NT2/D1 (cell line): ENCODE results near the gene SGSM1.

ENCODE experiments used
- DNase-seq: peaks from one replicate; pipeline ENCODE4 v3.0.0-alpha.2; 2011; ENCODE audit warnings: low read depth, low spot score
- H3K27me3 ChIP-seq: 2 replicates; pipeline ENCODE4 v1.6.0; 2011; ENCODE audit warnings: mild to moderate bottlenecking; ENCODE audit not compliant: insufficient read length, insufficient read depth
- H3K36me3 ChIP-seq: 2 replicates; pipeline ENCODE4 v1.6.1; 2011; ENCODE audit warnings: mild to moderate bottlenecking, low read length, mixed read lengths; ENCODE audit not compliant: insufficient read depth, insufficient read length
- H3K4me1 ChIP-seq: 2 replicates; pipeline ENCODE4 v1.5.1; 2011; ENCODE audit not compliant: insufficient read depth, insufficient read length
- H3K4me3 ChIP-seq: 2 replicates; pipeline ENCODE4 v1.5.1; 2011; ENCODE audit warnings: low read depth; ENCODE audit not compliant: insufficient read length
- H3K9ac ChIP-seq: 2 replicates; pipeline ENCODE4 v1.6.0; 2011; ENCODE audit warnings: low read depth; ENCODE audit not compliant: insufficient read length
- H3K9me3 ChIP-seq: 2 replicates; pipeline ENCODE4 v1.5.1; 2011; ENCODE audit warnings: mild to moderate bottlenecking, low read length; ENCODE audit not compliant: insufficient read depth
- SUZ12 ChIP-seq: IDR thresholded peaks from 2 replicates; pipeline ENCODE4 v1.6.1; 2011; ENCODE audit not compliant: insufficient read length, insufficient read depth; ENCODE audit errors: extremely low read depth
- YY1 ChIP-seq: IDR thresholded peaks from 2 replicates; pipeline ENCODE4 v1.6.1; 2011; ENCODE audit not compliant: insufficient read length, insufficient read depth
- ZNF274 ChIP-seq: IDR thresholded peaks from 2 replicates; pipeline ENCODE4 v1.6.1; 2011; ENCODE audit warnings: mild to moderate bottlenecking, low read depth, low read length

The SGSM1 gene

DNA sequence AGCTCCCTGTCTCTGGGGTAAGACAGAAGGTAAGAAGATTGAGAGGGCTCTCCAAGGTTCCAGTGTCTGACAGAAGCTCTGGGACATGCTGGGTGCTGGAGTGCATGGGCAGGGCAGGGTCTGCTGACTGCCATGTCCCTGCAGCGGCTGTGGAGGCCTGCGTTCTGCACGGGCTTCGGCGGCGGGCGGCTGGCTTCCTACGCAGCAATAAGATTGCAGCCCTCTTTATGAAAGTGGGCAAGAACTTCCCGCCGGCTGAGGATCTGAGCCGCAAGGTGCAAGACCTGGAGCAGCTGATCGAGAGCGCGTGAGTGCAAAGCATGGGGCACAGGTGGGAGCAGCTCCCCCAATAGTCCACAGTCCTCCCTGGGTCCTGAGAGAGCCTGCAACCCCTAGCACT is 41.5 kb downstream of the SGSM1 start:
- TF ChIP-seq SUZ12 (no peak), YY1 (no peak), ZNF274 (no peak)
- no peak for DNase-seq
- no peaks in the 10 kb centered on the region for H3K27me3 ChIP-seq
- H3K36me3 ChIP-seq = no peaks in the 10 kb centered on the region
- no peak overlapping the region for H3K4me3 ChIP-seq
- H3K9ac ChIP-seq = no peak overlapping the region
- no peaks in the 10 kb centered on the region for H3K9me3 ChIP-seq
- H3K4me1 ChIP-seq = no peaks in the 10 kb centered on the region

DNA sequence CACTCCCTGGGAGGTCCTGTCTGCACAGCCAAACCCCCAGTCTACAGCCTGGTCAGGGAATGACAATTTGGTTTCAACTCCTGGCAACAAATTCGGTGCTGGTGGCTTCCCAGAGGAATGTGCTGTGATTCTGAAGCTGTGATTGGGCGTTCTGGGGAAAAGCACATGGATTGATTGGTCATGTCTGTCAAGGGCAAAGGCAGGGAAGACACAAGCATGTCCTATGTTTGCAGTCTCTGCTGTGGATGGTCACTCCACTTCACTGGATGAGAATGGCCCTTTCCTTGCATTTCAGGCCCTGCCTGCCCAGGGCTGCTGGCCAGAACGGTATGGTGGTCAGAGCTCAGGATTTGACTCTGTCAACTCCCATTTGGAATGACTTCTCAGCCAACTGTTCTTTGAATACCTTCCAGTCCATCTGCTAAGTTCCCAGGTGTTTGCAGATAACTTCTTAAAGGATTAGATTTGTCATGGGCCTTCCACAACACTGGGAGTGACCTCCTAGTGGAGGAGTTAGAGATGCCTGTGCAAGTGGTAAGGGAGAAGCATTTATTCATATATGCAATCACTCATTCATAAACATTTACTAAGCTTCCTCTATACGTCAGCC is 42.7 kb downstream of the SGSM1 start:
- no peak overlapping the region for H3K9ac ChIP-seq
- H3K9me3 ChIP-seq = no peaks in the 10 kb centered on the region
- H3K36me3 ChIP-seq = no peaks in the 10 kb centered on the region
- no peak for DNase-seq
- no peaks in the 10 kb centered on the region for H3K27me3 ChIP-seq
- H3K4me3 ChIP-seq = no peak overlapping the region
- H3K4me1 ChIP-seq = no peaks in the 10 kb centered on the region
- TF ChIP-seq ZNF274 = no peak
- no peak for TF ChIP-seq SUZ12
- TF ChIP-seq YY1 = no peak

DNA sequence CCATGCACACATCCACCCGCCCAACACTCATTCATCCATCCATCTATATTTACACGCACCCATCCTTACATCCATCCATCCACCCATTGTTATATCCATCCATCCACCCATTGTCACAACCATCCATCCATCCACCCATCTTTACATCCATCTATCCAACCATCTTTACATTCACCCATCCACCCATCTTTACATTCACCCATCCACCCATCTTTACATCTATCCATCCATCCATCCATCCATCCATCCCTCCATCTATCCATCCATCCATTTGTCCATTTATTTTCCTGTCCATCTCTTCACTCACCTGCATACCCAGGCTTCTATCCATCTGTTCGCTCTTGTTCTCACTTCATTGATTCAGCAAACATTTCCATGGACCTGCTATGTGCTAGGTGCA is 49.8 kb downstream of the SGSM1 start:
- no peak for DNase-seq
- TF ChIP-seq ZNF274 (no peak), SUZ12 (no peak), YY1 (no peak)
- H3K4me1 ChIP-seq = no peaks in the 10 kb centered on the region
- no peak overlapping the region for H3K4me3 ChIP-seq
- H3K9me3 ChIP-seq = no peaks in the 10 kb centered on the region
- H3K36me3 ChIP-seq = no peaks in the 10 kb centered on the region
- H3K27me3 ChIP-seq = no peaks in the 10 kb centered on the region
- no peak overlapping the region for H3K9ac ChIP-seq

DNA sequence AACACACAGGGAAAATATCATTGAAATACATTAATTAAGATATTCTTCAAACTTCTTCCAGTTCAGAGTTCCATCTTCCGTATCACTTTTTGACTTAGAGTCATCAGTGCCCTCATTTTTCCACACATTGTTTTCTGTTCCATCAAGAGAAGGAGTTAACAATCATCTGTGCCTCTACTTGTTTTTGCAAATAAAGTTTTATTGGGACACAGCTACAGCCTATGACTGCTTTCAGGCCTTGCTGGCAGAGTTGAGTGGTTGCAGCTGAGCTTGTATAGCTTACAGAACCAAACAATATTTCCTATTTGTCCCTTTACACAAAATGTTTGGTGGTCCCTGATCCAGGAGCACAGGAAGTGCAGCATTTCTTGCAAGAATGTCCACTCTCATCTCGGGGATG is 51.6 kb downstream of the SGSM1 start:
- DNase-seq = no peak
- H3K27me3 ChIP-seq = no peaks in the 10 kb centered on the region

DNA sequence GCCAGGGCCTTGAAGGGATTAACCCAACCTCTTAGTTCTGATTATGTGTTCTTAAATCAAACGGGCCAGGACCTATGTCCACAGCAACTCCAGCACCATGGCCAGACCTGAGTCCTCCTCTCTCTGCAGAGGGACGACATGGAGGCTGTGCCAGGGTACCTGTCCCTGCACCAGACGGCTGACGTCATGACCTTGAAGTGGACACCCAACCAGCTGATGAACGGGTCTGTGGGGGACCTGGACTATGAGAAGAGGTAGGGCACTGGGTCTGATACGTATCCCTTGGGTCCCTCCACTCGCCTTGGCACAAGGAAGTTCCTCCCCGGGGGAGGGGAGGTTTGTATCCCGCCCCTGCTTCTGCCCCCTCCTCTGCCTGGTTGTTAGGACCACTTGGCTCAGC is 53.6 kb downstream of the SGSM1 start:
- no peaks in the 10 kb centered on the region for H3K9me3 ChIP-seq
- no peaks in the 10 kb centered on the region for H3K27me3 ChIP-seq
- H3K36me3 ChIP-seq = no peaks in the 10 kb centered on the region
- TF ChIP-seq SUZ12 (no peak), YY1 (no peak), ZNF274 (no peak)
- H3K4me1 ChIP-seq = no peaks in the 10 kb centered on the region
- H3K9ac ChIP-seq = no peak overlapping the region
- H3K4me3 ChIP-seq = no peak overlapping the region
- no peak for DNase-seq

More for the DNA sequence above, 51.6 kb downstream of the SGSM1 start:
- Histone ChIP-seq H3K4me3 (no peak overlapping the region), H3K9me3 (no peaks in the 10 kb centered on the region), H3K4me1 (no peaks in the 10 kb centered on the region), H3K36me3 (no peaks in the 10 kb centered on the region), H3K9ac (no peak overlapping the region)
- no peak for TF ChIP-seq YY1
- TF ChIP-seq ZNF274 = no peak
- no peak for TF ChIP-seq SUZ12

DNA sequence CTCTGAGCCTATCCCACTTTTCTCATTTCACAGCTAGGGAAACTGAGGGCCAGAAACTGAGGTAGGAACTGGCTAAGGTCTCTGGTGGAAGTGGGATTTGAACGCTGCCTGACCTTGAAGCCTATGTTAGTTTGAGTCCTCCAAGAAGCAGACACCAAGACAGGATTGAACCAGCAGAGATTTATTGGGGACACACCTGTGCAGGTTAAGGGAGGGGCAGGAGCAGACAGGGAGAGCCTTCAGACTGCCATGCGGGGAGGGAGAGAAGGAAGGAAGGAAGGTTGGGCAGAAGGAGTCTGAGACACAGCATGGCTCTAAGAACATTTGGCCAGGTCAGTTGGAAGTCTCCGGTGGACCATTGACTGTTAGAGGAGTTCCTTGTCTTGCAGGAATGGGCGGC is 59.5 kb downstream of the SGSM1 start:
- no peak overlapping the region for H3K4me3 ChIP-seq
- no peak for TF ChIP-seq ZNF274
- TF ChIP-seq SUZ12 = no peak
- no peak for TF ChIP-seq YY1
- H3K4me1 ChIP-seq = no peaks in the 10 kb centered on the region
- H3K27me3 ChIP-seq = no peaks in the 10 kb centered on the region
- DNase-seq = no peak
- no peaks in the 10 kb centered on the region for H3K9me3 ChIP-seq
- H3K9ac ChIP-seq = no peak overlapping the region
- no peaks in the 10 kb centered on the region for H3K36me3 ChIP-seq

DNA sequence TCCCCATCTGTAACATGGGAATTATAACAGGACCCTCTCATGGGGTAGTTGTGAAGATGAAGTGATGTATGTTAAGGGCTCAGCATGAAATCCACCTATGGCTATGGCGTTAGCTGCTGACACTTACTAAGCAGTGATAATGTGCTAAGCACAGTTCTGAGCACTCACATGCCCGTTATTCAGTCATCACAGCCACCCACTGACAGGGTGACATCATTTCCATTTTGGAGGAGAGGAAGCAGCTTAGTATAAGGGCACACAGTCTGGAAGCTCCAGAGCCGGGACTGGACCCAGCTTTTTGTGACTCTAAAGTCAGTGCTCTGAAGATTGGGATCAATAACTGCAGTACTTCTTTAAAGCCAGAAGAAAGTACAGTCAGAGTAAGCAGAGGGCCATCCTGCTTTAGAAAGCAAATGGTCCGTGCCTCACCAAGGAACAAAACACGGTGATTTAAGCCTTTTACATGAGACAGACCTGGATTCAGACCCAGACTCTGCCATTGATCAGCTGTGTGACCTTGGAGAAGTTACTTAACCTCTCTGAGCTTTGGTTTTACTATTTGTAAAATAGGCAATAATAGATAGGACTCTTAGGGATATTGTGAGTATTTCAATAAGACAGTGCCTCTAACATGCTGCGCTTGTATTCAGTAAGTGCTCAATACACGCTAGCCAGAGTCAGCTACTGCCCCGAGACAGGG is 61.5 kb downstream of the SGSM1 start:
- no peak for TF ChIP-seq SUZ12
- no peak for TF ChIP-seq ZNF274
- no peak for TF ChIP-seq YY1
- H3K27me3 ChIP-seq = no peaks in the 10 kb centered on the region
- H3K4me3 ChIP-seq = no peak overlapping the region
- H3K9ac ChIP-seq = no peak overlapping the region
- H3K36me3 ChIP-seq = no peaks in the 10 kb centered on the region
- no peaks in the 10 kb centered on the region for H3K9me3 ChIP-seq
- no peak for DNase-seq
- no peaks in the 10 kb centered on the region for H3K4me1 ChIP-seq

DNA sequence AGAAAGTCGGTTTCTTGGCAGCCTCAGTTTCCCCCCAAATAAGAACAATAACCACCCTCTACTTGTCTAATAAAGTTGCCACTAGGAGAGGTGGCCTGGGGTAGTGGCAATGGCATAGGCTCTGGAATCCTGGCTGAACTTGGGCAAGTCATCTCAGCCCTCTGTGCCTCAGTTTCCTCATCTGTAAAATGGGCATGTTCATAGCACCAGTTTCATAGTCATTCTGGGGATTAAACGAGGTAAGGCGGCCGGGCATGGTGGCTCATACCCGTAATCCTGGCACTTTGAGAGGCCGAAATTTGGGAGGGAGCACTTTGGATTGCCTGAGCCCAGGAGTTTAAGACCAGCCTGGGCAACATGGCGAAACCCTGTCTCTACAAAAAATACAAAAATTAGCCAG is 63.0 kb downstream of the SGSM1 start:
- no peak overlapping the region for H3K9ac ChIP-seq
- DNase-seq = no peak
- H3K9me3 ChIP-seq = no peaks in the 10 kb centered on the region
- TF ChIP-seq SUZ12 = no peak
- no peak for TF ChIP-seq YY1
- TF ChIP-seq ZNF274 = no peak
- no peak overlapping the region for H3K4me3 ChIP-seq
- no peaks in the 10 kb centered on the region for H3K36me3 ChIP-seq
- H3K27me3 ChIP-seq = no peaks in the 10 kb centered on the region
- no peaks in the 10 kb centered on the region for H3K4me1 ChIP-seq
